ENCODE data around the gene FLACC1. TPM values are rescaled to one million over a fixed set of nuclear protein-coding genes. Genes with fewer than 3 reads are reported as not detected.

Gene FLACC1
- total and polyA plus RNA-seq, 9 of the 15 experiments (the other 6 are each of a cell fraction or from before 2014, with no cell fraction given), result 0.07 to 0.68 (median 0.22) TPM; not detected in 2

GRCh38 chr2:201402651-201403562 lies 45.8 kb upstream of the FLACC1 start:
- no peak overlapping the region; the same call in 2 of the 3 replicates for H3K27ac ChIP-seq (ENCODE audit: extremely low read depth, low read depth, low read length)
- DNase-seq (ENCODE audit: extremely low read depth in 1 of 4, low spot score in 3 of 4), result no peak
- H3K9ac ChIP-seq (ENCODE audit: insufficient read depth in 1 of 2, low read depth in 2 of 2, low read length in 2 of 2), result peak overlapping the region in 1 of 2 experiments; percentile 30; a peak in 2 of 4 replicates
- no peak overlapping the region; the same call in 1 of the 2 replicates for H3K4me2 ChIP-seq (ENCODE audit: insufficient read depth, low read length)
- 16% methylated on average over 6 of the region's 6 CpGs for WGBS (ENCODE audit: insufficient coverage, low coverage, missing lambda C conversion rate)
- intact Hi-C loops (cut with micrococcal nuclease) (no loop called here), in situ Hi-C loops (cut with MboI) (no loop called here)
- H3K79me2 ChIP-seq (ENCODE audit: control insufficient read depth, insufficient read depth, low read length), result peaks cover 65% of the 10 kb centered on the region
- H3K9me1 ChIP-seq (ENCODE audit: control insufficient read depth, insufficient read depth, low read length), result no peaks in the 10 kb centered on the region
- no TSS peak for BruUV-seq (replicated peaks)
- no peaks in the 10 kb centered on the region for H4K20me1 ChIP-seq (replicated peaks; ENCODE audit: control insufficient read depth, insufficient read depth, low read length)
- no peak overlapping the region for H2AFZ ChIP-seq (ENCODE audit: low read depth, low read length)
- ChIA-PET POLR2A (interaction anchor here (0.6 to 1.9 kb wide), 3 partner anchors 10 to 37 kb away, joined by 3 to 5 read pairs (median 4); no protein-coding TSS in a partner anchor), CTCF (ENCODE audit: low intra/inter-chr PET ratio) (no interaction called here)
- H3K27me3 ChIP-seq (ENCODE audit: control insufficient read depth in 2 of 2, insufficient read depth in 2 of 2, low read length in 2 of 2), result no peaks in the 10 kb centered on the region
- no peaks in the 10 kb centered on the region for H3K9me3 ChIP-seq (replicated peaks; ENCODE audit: control insufficient read depth, insufficient read depth, low read depth, low read length)
- no peak for FAIRE-seq
- peak; percentile 60 for ATAC-seq
- H3K4me1 ChIP-seq (replicated peaks in 1 of 2; ENCODE audit: control insufficient read depth in 2 of 2, insufficient read depth in 2 of 2, low read length in 2 of 2), result peaks cover 11 to 18% of the 10 kb centered on the region in 2 experiments; a peak in 4 of 5 replicates
- H3K4me3 ChIP-seq, result no peak overlapping the region
- peaks cover 15% of the 10 kb centered on the region for H3K36me3 ChIP-seq (ENCODE audit: control insufficient read depth, insufficient read depth, low read length)
- peak; percentile 72 for TF ChIP-seq CEBPG (CRISPR knock-in tag; IDR thresholded peaks at IDR 0.05)
- TF ChIP-seq CEBPG (tag; conservative IDR thresholded peaks at IDR 0.05 in 1 of 2, IDR thresholded peaks at IDR 0.05 in 1 of 2), result peak; percentile 50 to 89; a peak in 3 of 4 replicates
- no peak for TF ChIP-seq HOMEZ (CRISPR knock-in tag; IDR thresholded peaks at IDR 0.05)
- TF ChIP-seq RBFOX2 (IDR thresholded peaks at IDR 0.05; ENCODE audit: low read depth, low read length), result peak; percentile 21; the same call in 1 of the 2 replicates
- TF ChIP-seq GATAD2A (IDR thresholded peaks at IDR 0.05), result no peak
- TF ChIP-seq RERE (CRISPR knock-in tag; IDR thresholded peaks at IDR 0.05; ENCODE audit: borderline replicate concordance), result no peak
- peak; percentile 89 for TF ChIP-seq ZBTB9 (CRISPR knock-in tag; IDR thresholded peaks at IDR 0.05)
- no peak for TF ChIP-seq ELF2 (CRISPR knock-in tag; IDR thresholded peaks at IDR 0.05)
- no peak for TF ChIP-seq ZBTB1 (CRISPR knock-in tag; IDR thresholded peaks at IDR 0.05; ENCODE audit: borderline replicate concordance, low read depth)
- peak; percentile 49 for TF ChIP-seq JUND (IDR thresholded peaks at IDR 0.05; ENCODE audit: borderline replicate concordance, low read depth, low read length)
- TF ChIP-seq JUND (tag; IDR thresholded peaks at IDR 0.05; ENCODE audit: borderline replicate concordance, low read depth, low read length), result no peak; the same call in 2 of the 3 replicates
